HG03558 (cell line): ENCODE results near the gene CELSR1.

Source experiments
- ATAC-seq: cut with Tn5 transposase; IDR thresholded peaks from one replicate; pipeline ENCODE4 v1.9.1; 2021; ENCODE audit warnings: moderate number of reproducible peaks; ENCODE audit not compliant: unreplicated experiment; ENCODE audit errors: extremely low read depth

CELSR1 gene

GRCh38 chr22:46535876-46536536, 1.4 kb downstream of the CELSR1 start:
- ATAC-seq = no peak

GRCh38 chr22:46534901-46535630, 2.4 kb downstream of the CELSR1 start:
- ATAC-seq = no peak

GRCh38 chr22:46534177-46534776, 3.1 kb downstream of the CELSR1 start:
- no peak for ATAC-seq

GRCh38 chr22:46533070-46533833, 4.2 kb downstream of the CELSR1 start:
- no peak for ATAC-seq

GRCh38 chr22:46532416-46532815, 5.0 kb downstream of the CELSR1 start:
- ATAC-seq = no peak

GRCh38 chr22:46531581-46532175, 5.7 kb downstream of the CELSR1 start:
- no peak for ATAC-seq

- ATAC-seq = no peak
Observed at GRCh38 chr22:46528121-46528610, 9.3 kb downstream of the CELSR1 start.

GRCh38 chr22:46526244-46526839, 11.1 kb downstream of the CELSR1 start:
- ATAC-seq = no peak

GRCh38 chr22:46525389-46526243, 11.8 kb downstream of the CELSR1 start:
- ATAC-seq = no peak

- ATAC-seq = no peak
Observed at GRCh38 chr22:46524203-46524740, 13.1 kb downstream of the CELSR1 start.

- ATAC-seq = no peak
Observed at GRCh38 chr22:46522797-46523196, 14.6 kb downstream of the CELSR1 start.

- no peak for ATAC-seq
Observed at GRCh38 chr22:46521994-46522393, 15.4 kb downstream of the CELSR1 start.

- ATAC-seq = no peak
Observed at GRCh38 chr22:46520880-46521279, 16.5 kb downstream of the CELSR1 start.

- ATAC-seq = no peak
Observed at GRCh38 chr22:46519377-46519776, 18.0 kb downstream of the CELSR1 start.

- ATAC-seq = no peak
Observed at GRCh38 chr22:46518542-46519325, 18.7 kb downstream of the CELSR1 start.

GRCh38 chr22:46518038-46518437, 19.4 kb downstream of the CELSR1 start:
- no peak for ATAC-seq

GRCh38 chr22:46517255-46517761, 20.1 kb downstream of the CELSR1 start:
- no peak for ATAC-seq

GRCh38 chr22:46516638-46517037, 20.8 kb downstream of the CELSR1 start:
- ATAC-seq = no peak
